ENCODE data around the gene PERCC1. TPM values are rescaled to one million over a fixed set of nuclear protein-coding genes. Genes with fewer than 3 reads are reported as not detected.
"Not testable (repeated sequence)": the region's sequence is repeated elsewhere in the genome, so short reads cannot be mapped to it uniquely, and the experiment has no call there.

Gene PERCC1
- total RNA-seq, 4 donors from 2014 or later, result not detected

GRCh38 chr16:1466968-1467521, 36.2 kb downstream of the PERCC1 start:
- 78 to 85% methylated on average over 9 to 14 of the region's 14 CpGs for WGBS, 2 donors
- TF ChIP-seq POLR2A (IDR thresholded peaks at IDR 0.05), result no peak
- TF ChIP-seq, protein P1, sequence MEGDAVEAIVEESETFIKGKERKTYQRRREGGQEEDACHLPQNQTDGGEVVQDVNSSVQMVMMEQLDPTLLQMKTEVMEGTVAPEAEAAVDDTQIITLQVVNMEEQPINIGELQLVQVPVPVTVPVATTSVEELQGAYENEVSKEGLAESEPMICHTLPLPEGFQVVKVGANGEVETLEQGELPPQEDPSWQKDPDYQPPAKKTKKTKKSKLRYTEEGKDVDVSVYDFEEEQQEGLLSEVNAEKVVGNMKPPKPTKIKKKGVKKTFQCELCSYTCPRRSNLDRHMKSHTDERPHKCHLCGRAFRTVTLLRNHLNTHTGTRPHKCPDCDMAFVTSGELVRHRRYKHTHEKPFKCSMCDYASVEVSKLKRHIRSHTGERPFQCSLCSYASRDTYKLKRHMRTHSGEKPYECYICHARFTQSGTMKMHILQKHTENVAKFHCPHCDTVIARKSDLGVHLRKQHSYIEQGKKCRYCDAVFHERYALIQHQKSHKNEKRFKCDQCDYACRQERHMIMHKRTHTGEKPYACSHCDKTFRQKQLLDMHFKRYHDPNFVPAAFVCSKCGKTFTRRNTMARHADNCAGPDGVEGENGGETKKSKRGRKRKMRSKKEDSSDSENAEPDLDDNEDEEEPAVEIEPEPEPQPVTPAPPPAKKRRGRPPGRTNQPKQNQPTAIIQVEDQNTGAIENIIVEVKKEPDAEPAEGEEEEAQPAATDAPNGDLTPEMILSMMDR (IDR thresholded peaks at IDR 0.05), result no peak
- intact Hi-C loops (cut with DNase I; ENCODE audit: low total_unique reads), result loop anchor here (10.0 kb wide), 1 partner anchor 278 kb away; no protein-coding TSS in a partner anchor
- no peak for DNase-seq (ENCODE audit: low spot score in 2 of 2)
- H3K4me3 ChIP-seq (ENCODE audit: low read depth, poor library complexity, severe bottlenecking), result no peak overlapping the region

GRCh38 chr16:1468426-1468810, 37.5 kb downstream of the PERCC1 start:
- WGBS, 2 donors, result 73 to 76% methylated on average over 22 of the region's 22 CpGs
- no peak for TF ChIP-seq POLR2A (IDR thresholded peaks at IDR 0.05)
- TF ChIP-seq, protein P1 (IDR thresholded peaks at IDR 0.05), result no peak
- intact Hi-C loops (cut with DNase I; ENCODE audit: low total_unique reads), result loop anchor here (10.0 kb wide), 1 partner anchor 276 kb away; no protein-coding TSS in a partner anchor
- H3K4me3 ChIP-seq (ENCODE audit: low read depth, poor library complexity, severe bottlenecking), result no peak overlapping the region
- no peak for DNase-seq (ENCODE audit: low spot score in 2 of 2)

DNA sequence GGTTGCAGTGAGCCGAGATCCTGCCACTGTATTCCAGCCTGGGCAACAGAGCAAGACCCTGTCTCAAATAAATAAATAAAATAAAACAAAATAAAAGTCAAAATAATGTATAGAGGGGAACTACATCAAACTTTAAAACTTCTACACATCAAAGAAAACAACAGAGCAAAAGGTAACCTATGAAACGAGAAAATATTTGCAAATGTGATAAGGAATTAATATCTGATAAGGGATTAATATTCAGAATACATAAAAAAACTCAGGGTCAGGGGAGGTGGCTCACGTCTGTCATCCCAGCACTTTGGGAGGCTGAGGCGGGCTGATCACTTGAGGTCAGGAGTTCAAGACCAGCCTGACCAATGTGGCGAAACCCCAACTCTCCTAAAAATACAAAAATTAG, 38.3 kb downstream of the PERCC1 start:
- H3K4me3 ChIP-seq (ENCODE audit: low read depth, poor library complexity, severe bottlenecking); DNase-seq (ENCODE audit: low spot score in 2 of 2): not testable (repeated sequence)
- intact Hi-C loops (cut with DNase I; ENCODE audit: low total_unique reads), result loop anchor here (10.0 kb wide), 1 partner anchor 276 kb away; no protein-coding TSS in a partner anchor
- 70 to 85% methylated on average over 5 of the region's 5 CpGs for WGBS, 2 donors

- intact Hi-C loops (cut with DNase I; ENCODE audit: low total_unique reads), result loop anchor here (10.0 kb wide), 1 partner anchor 275 kb away; no protein-coding TSS in a partner anchor
- no peak overlapping the region for H3K4me3 ChIP-seq (ENCODE audit: low read depth, poor library complexity, severe bottlenecking)
- no peak for TF ChIP-seq POLR2A (IDR thresholded peaks at IDR 0.05)
- TF ChIP-seq, protein P1 (IDR thresholded peaks at IDR 0.05), result no peak
- no peak for DNase-seq (ENCODE audit: low spot score in 2 of 2)
- 73 to 85% methylated on average over 20 of the region's 20 CpGs for WGBS, 2 donors
Observed at GRCh38 chr16:1469693-1470201, 38.9 kb downstream of the PERCC1 start.

DNA sequence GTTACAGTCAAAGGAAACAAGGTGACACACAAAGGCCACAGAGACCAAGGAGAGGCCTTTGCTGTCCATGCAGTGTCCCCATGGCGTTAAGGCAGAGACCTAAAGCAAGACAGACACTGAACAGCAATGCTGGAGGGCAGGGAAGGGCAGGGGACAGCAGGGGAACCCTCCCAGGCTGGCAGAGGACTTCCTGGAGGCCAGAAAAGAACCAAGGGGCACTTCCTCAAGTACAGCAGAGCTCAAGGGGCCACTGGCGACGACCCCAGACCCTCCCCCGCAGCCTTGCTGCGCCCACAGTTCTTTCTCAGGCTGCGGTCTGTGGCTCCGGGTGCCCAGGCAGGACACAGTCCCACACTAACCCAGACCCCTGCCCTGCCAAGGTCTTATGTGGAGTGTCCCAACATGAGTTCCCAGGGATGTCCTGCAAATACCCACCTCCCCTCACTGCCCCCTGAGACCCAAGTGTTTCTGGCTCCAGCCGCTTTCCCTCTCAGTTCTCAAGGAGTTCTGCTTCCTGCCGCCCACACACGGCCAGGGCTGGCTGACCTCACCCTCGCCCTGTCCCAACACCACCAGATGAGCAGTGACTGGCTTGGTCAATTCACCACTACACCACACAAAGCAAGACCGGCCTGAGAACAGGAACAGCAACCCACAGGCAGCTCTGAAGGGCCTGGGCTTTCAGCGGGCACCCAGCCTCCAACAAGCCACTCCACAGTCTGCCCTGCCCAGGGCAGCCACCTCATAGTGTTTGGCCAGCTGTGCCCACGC, 39.8 kb downstream of the PERCC1 start:
- 64 to 77% methylated on average over 14 of the region's 14 CpGs for WGBS, 2 donors
- intact Hi-C loops (cut with DNase I; ENCODE audit: low total_unique reads), result no loop called here
- TF ChIP-seq, protein P1 (IDR thresholded peaks at IDR 0.05), result no peak
- TF ChIP-seq POLR2A (IDR thresholded peaks at IDR 0.05), result no peak
- no peak overlapping the region for H3K4me3 ChIP-seq (ENCODE audit: low read depth, poor library complexity, severe bottlenecking)
- no peak for DNase-seq (ENCODE audit: low spot score in 2 of 2)

DNA sequence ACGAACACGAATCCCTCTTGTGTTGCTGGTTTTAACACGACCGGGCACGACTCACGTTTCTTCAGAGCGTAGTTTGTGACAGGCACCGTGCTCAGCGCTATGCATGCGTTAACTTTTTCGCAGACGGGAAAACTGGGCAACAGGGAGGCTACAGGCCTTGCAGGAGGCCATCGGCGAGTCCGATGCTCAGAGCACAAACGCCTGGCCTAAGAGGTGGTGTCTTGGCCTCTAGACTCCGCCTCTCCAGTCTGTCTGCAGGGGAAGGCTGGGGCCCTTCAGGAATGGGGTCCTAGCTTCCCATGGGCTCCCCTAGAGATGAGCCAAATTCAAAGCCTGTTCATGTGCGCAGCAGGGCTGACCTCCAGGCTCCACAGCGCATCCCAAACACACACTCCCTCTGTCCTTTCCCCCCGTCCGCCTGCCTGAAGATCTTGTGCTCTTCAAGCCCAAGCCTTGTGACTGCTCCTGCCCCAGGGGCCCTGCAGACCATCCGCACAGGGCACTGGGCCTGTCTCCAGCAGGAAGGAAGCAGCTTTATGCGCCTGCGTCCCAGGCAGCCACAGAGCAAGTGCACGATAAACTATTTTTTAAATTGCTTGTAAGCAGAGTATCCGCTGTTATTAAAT, 40.8 kb downstream of the PERCC1 start:
- 68 to 85% methylated on average over 26 of the region's 26 CpGs for WGBS, 2 donors
- intact Hi-C loops (cut with DNase I; ENCODE audit: low total_unique reads), result no loop called here
- DNase-seq (ENCODE audit: low spot score in 2 of 2), result no peak
- H3K4me3 ChIP-seq (ENCODE audit: low read depth, poor library complexity, severe bottlenecking), result no peak overlapping the region
- no peak for TF ChIP-seq POLR2A (IDR thresholded peaks at IDR 0.05)
- TF ChIP-seq, protein P1 (IDR thresholded peaks at IDR 0.05), result no peak

All from lower leg skin (tissue), 4 donors.